Ishikawa (cell line): Measurements from ENCODE around the gene SMAD5.

Experiments
- CEBPB ChIP-seq: IDR thresholded peaks from 2 replicates; pipeline ENCODE4 v1.6.1; 2012
- CREB1 ChIP-seq: IDR thresholded peaks from 2 replicates; pipeline ENCODE4 v1.6.1; 2012; ENCODE audit warnings: low read depth
- EGR1 ChIP-seq: IDR thresholded peaks from 2 replicates; pipeline ENCODE4 v1.6.1; 2012
- EP300 ChIP-seq: IDR thresholded peaks from 2 replicates; pipeline ENCODE4 v1.6.1; 2012; ENCODE audit warnings: borderline replicate concordance
- FOXM1 ChIP-seq: IDR thresholded peaks from 2 replicates; pipeline ENCODE4 v1.6.1; 2012; ENCODE audit warnings: low read depth, borderline replicate concordance
- NFIC ChIP-seq: IDR thresholded peaks from 2 replicates; pipeline ENCODE4 v1.6.1; 2012
- RAD21 ChIP-seq: IDR thresholded peaks from 2 replicates; pipeline ENCODE4 v1.6.1; 2012; ENCODE audit warnings: low read depth
- TAF1 ChIP-seq: IDR thresholded peaks from 2 replicates; pipeline ENCODE4 v1.6.1; 2012; ENCODE audit warnings: low read depth, mild to moderate bottlenecking
- TCF12 ChIP-seq: IDR thresholded peaks from 2 replicates; pipeline ENCODE4 v1.6.1; 2012; ENCODE audit warnings: low read depth
- TEAD4 ChIP-seq: IDR thresholded peaks from 2 replicates; pipeline ENCODE4 v1.6.1; 2012
- YY1 ChIP-seq: IDR thresholded peaks from 2 replicates; pipeline ENCODE4 v1.6.1; 2012; ENCODE audit warnings: low read depth
- ZBTB7A ChIP-seq: IDR thresholded peaks from 2 replicates; pipeline ENCODE4 v1.6.1; 2012; ENCODE audit warnings: low read depth
- TF ChIP-seq, protein P1 (sequence below): IDR thresholded peaks from 2 replicates; pipeline ENCODE4 v1.6.1; 2012; ENCODE audit warnings: low read depth, mild to moderate bottlenecking
- TF ChIP-seq, protein P2 (sequence below): IDR thresholded peaks from 2 replicates; pipeline ENCODE4 v1.6.1; 2012
- TF ChIP-seq, protein P3 (sequence below): IDR thresholded peaks from 2 replicates; pipeline ENCODE4 v1.6.1; 2012

Gene SMAD5

DNA sequence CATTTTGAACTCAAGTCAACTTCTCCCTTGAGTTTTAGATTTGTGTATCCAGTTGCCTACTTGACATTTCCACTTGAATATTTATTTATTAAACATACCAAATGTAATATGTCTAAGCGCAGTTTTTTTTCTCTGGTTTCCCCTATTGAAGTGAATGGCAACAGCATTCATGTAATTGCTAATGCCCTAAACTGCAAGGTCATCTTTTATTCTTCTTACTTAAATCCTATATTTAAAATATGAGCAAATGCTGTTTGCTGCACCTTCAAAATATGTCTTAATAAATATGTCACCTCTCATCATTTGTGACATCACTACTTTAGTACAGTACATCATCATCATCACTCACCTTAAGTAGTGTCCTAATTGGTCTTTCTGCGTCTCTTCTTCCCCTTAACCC, 22.4 kb downstream of the SMAD5 start:
- TF ChIP-seq NFIC (no peak), CEBPB (no peak), TCF12 (no peak), YY1 (no peak)
- TF ChIP-seq, protein P1, sequence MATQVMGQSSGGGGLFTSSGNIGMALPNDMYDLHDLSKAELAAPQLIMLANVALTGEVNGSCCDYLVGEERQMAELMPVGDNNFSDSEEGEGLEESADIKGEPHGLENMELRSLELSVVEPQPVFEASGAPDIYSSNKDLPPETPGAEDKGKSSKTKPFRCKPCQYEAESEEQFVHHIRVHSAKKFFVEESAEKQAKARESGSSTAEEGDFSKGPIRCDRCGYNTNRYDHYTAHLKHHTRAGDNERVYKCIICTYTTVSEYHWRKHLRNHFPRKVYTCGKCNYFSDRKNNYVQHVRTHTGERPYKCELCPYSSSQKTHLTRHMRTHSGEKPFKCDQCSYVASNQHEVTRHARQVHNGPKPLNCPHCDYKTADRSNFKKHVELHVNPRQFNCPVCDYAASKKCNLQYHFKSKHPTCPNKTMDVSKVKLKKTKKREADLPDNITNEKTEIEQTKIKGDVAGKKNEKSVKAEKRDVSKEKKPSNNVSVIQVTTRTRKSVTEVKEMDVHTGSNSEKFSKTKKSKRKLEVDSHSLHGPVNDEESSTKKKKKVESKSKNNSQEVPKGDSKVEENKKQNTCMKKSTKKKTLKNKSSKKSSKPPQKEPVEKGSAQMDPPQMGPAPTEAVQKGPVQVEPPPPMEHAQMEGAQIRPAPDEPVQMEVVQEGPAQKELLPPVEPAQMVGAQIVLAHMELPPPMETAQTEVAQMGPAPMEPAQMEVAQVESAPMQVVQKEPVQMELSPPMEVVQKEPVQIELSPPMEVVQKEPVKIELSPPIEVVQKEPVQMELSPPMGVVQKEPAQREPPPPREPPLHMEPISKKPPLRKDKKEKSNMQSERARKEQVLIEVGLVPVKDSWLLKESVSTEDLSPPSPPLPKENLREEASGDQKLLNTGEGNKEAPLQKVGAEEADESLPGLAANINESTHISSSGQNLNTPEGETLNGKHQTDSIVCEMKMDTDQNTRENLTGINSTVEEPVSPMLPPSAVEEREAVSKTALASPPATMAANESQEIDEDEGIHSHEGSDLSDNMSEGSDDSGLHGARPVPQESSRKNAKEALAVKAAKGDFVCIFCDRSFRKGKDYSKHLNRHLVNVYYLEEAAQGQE, result no peak
- TF ChIP-seq, protein P2, sequence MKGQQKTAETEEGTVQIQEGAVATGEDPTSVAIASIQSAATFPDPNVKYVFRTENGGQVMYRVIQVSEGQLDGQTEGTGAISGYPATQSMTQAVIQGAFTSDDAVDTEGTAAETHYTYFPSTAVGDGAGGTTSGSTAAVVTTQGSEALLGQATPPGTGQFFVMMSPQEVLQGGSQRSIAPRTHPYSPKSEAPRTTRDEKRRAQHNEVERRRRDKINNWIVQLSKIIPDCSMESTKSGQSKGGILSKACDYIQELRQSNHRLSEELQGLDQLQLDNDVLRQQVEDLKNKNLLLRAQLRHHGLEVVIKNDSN, result no peak

GRCh38 chr5:136155761-136156160, 23.1 kb downstream of the SMAD5 start:
- TF ChIP-seq NFIC (no peak), TEAD4 (no peak), EGR1 (no peak), FOXM1 (no peak), ZBTB7A (no peak), TAF1 (no peak), YY1 (no peak), EP300 (no peak), TCF12 (no peak), CEBPB (no peak), CREB1 (no peak), RAD21 (no peak)
- TF ChIP-seq, protein P1, result no peak
- TF ChIP-seq, protein P2, result no peak
- TF ChIP-seq, protein P3, sequence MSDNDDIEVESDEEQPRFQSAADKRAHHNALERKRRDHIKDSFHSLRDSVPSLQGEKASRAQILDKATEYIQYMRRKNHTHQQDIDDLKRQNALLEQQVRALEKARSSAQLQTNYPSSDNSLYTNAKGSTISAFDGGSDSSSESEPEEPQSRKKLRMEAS, result no peak

DNA sequence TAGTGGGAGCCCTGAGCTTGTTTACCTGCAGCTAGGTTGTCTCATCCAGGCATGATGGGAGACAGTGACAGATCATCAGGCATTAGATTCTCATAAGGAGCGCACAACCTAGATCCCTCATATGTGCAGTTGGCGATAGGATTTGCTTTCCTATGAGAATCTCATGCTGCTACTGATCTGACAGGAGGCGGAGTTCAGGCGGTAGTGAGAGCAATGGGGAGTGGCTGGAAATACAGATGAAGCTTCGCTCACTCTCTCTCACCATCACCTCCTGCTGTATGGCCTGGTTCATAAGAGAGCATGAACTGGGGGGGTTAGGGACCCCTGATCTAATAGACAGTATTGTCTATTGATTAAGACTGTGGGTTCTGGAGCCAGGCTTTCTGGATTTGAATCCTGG, 24.9 kb downstream of the SMAD5 start:
- TF ChIP-seq FOXM1 (no peak), ZBTB7A (no peak), RAD21 (no peak), EP300 (no peak), EGR1 (no peak), TEAD4 (no peak), CEBPB (no peak), TCF12 (no peak)
- TF ChIP-seq, protein P1, result no peak
- TF ChIP-seq, protein P3, result no peak

DNA sequence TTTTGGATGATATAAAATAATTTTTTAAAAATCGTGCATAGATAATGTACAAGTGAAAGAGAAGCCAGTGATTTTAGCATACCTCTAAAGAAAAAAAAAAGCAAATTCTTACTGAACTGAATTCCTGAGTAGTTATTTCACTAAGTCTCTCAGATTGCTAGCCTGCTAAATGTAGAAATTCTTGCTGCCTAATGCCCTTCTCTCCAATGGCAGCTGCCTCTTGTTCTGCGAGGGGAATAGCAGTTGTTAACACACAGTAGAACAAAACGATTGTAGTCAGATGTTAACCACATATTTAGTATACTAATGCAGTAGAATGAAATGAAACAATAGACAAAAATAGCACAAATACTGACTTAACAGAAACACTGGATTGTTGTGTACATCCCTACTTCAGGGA, 26.8 kb downstream of the SMAD5 start:
- TF ChIP-seq, protein P3, result no peak
- TF ChIP-seq TCF12 (no peak), TAF1 (no peak), EGR1 (no peak), EP300 (no peak), CEBPB (no peak)
- TF ChIP-seq, protein P1, result no peak
